SK-N-SH treated with all-trans-retinoic acid at 6 μM for 48 hours (cell line): Measurements from ENCODE around the gene LMAN1L.

ENCODE experiments used
- ARNTL ChIP-seq: fragments of 450-650 bp; formaldehyde crosslinking; IDR thresholded peaks from 2 replicates; pipeline ENCODE4 v1.5.0; 2020; ENCODE audit warnings: low read depth, mild to moderate bottlenecking, moderate library complexity, borderline replicate concordance
- BACH2 ChIP-seq: fragments of 250-450 bp; sonication (Bioruptor Pico); IDR thresholded peaks from 2 replicates; pipeline ENCODE4 v1.9.0; 2021; ENCODE audit warnings: mild to moderate bottlenecking, borderline replicate concordance
- OSR1 ChIP-seq: fragments of 250-450 bp; sonication (Bioruptor Pico); IDR thresholded peaks from 2 replicates; pipeline ENCODE4 v1.8.0; 2022; ENCODE audit warnings: moderate library complexity, mild to moderate bottlenecking, inconsistent platforms
- RARB ChIP-seq: fragments of 250-450 bp; sonication (Bioruptor Pico); IDR thresholded peaks from 2 replicates; pipeline ENCODE4 v1.8.0; 2021; ENCODE audit warnings: mild to moderate bottlenecking, moderate library complexity
- TCF4 ChIP-seq: fragments of 250-450 bp; sonication (Bioruptor Pico); IDR thresholded peaks from 2 replicates; pipeline ENCODE4 v1.8.0; 2021; ENCODE audit warnings: mild to moderate bottlenecking, moderate library complexity, borderline replicate concordance
- ZFP3 ChIP-seq: fragments of 250-450 bp; sonication (Bioruptor Pico); IDR thresholded peaks from 2 replicates; pipeline ENCODE4 v1.5.0; 2020; ENCODE audit warnings: mild to moderate bottlenecking, moderate library complexity

DNA sequence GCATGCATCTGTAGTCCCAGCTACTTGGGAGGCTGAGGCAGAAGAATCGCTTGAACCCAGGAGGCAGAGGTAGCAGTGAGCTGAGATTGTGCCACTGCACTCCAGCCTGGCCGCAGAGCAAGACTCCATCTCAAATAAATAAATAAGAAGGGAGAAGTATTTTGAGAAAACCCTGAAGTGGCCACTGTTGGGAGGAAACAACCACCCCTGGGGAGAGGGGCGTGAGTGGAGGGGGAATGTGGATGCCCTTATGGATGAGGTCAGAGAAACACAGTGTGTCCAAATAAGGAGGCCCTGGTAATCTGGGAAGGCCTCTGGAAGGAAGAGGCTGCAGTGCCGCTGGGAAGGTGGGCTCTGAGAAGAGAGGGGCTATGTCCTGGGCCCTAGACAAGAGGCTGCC is 9.6 kb downstream of the LMAN1L start:
- TF ChIP-seq TCF4 (CRISPR knock-in tag), result no peak
- no peak for TF ChIP-seq RARB (CRISPR knock-in tag)
- TF ChIP-seq ZFP3 (CRISPR knock-in tag), result no peak
- TF ChIP-seq BACH2 (CRISPR knock-in tag), result no peak
- no peak for TF ChIP-seq ARNTL (CRISPR knock-in tag)
- TF ChIP-seq OSR1, result no peak
